Activated T-cell treated with anti-CD3 and anti-CD28 coated beads for 48 hours (primary cell): Measurements from ENCODE around the gene WDFY4.

ENCODE experiments used
- DNase-seq: peaks from one replicate; pipeline ENCODE4 v3.0.0-alpha.2; 2020; ENCODE audit warnings: low read depth

WDFY4 gene

DNA sequence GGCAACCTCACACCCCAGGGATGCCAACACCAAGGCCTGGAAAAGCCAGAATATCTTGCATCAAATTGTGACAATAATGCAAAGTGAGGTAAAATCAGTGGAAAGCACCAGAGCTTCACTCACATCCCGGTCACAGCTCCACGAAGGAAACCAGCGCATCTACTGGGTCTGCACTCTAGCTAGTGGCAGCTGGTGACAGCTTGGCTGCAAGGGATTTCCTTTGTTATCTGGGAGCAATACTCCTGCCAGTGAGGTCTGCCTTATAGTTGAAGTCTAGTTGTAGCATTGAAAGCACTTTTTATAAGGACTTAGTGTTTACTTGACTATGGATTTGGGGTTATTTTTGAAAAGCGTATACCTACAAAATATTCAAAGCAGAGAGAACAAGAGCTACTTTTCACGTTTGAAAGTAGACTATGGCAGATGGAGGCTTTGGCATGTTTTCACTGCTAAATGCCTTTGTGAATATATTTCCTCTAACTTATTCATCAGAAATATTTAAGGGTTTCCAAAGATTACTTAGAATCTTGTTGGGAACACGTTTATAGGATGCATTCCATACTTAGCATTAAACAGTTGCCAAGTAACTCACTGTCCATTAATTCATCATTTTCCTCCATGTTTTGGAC is 26.1 kb downstream of the WDFY4 start:
- no peak for DNase-seq

- DNase-seq = no peak
Measured at GRCh38 chr10:48711830-48712229, 27.2 kb downstream of the WDFY4 start.

DNA sequence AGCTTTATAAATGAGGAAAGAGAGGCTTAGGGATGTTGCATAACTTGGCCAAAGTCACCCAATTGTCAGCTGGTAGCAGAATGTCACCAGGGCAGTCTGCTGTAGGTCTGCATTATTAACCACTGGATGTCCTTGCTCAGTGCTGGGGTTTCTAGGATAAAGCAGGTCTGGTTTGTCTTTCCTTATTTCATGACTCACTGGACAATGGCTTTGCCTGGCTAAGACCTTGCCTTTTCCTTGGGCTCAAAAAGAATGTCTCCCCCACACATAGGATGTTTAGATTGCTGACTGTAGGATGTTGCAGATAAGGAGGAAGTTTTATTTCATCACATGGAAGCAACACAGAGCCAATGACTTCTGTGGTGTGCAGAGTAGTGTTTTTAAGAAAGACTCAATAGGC is 29.4 kb downstream of the WDFY4 start:
- no peak for DNase-seq

GRCh38 chr10:48716416-48716815 is 31.7 kb downstream of the WDFY4 start:
- DNase-seq = no peak

GRCh38 chr10:48720611-48721010 is 35.9 kb downstream of the WDFY4 start:
- no peak for DNase-seq

DNA sequence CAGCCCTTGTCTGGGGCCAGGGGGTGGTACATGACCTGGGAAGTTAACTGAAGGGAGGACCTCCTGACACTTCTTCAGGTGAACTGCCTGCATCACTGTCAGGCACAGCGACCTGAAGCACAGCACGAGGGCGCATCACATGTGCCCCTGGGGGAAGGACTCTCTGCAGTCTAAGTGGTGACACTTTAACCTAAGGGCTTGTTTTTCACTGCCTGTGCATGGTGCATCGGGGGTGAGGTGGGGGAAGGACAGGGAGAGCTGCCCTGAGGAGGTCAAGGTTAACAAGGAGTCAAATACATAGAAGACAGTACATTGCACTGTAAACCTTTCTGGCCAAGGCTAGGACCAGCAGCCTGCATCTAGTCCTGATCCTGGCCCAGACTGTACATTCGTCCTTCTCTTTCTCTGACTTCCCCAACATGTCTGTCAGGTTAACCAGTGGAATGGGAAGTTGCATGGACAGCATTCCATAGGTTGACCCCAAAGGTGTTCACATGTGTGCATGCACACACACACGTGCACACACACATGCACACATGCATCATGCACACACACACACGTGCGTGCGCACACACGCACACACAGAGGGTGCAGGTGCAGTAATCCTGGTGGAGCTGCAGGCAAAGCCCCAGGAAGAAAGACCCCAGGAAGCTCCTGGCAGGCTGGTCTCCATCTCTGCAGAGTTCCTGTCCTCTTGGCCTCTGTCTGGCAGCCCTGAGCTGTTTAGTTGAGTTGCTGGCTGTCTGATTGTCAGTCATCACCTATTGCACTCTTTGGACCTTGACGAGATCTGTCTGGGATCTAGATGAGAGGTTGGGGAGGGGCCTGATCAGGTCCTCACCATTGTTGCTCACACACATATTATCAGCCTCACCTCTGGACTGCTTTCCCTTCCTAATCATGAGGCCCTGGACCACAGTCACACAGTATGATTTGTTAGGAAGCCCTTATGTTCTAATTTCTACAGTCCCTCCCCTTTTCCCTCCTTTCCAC is 37.8 kb downstream of the WDFY4 start:
- DNase-seq = no peak

DNA sequence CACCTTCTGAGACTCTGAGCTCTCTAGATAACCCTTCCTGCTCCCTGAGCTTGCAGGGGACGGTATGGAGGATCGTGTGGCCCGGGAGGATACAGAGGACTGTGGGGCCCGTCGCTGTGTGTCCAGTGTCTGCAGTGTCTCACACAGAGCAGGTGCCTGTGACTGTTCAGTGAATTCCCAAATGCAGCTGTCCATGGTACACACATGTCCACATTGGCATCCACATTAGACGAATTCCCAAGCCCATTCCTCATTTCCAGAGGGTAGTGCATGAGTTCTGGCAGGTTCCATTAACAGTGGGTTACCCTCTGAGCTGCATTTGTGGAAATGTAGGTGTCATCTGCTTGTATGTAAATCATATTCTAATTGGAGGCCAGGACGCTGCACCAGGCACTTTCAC is 39.5 kb downstream of the WDFY4 start:
- no peak for DNase-seq

DNA sequence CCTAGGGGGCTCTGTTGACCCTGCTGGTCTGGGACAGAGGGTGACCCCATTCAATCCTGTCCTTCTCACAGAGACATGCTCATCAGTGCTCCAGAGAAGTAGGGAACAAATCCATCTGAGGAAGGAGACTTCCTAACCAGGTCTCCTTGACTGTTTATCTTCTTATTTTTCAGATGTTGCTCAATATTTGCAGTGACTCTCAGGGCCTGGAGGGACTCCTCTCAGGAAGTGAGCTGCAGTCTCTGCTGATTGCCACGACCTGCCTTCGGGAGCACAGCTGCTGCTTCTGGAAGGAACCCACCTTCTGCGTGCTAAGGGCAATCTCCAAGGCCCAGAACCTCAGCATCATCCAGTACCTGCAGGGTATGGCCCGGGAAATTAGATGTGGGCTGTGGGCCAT is 41.0 kb downstream of the WDFY4 start:
- no peak for DNase-seq

GRCh38 chr10:48727866-48728265 is 43.2 kb downstream of the WDFY4 start:
- no peak for DNase-seq

- no peak for DNase-seq
Measured at GRCh38 chr10:48729222-48729621, 44.5 kb downstream of the WDFY4 start.

DNA sequence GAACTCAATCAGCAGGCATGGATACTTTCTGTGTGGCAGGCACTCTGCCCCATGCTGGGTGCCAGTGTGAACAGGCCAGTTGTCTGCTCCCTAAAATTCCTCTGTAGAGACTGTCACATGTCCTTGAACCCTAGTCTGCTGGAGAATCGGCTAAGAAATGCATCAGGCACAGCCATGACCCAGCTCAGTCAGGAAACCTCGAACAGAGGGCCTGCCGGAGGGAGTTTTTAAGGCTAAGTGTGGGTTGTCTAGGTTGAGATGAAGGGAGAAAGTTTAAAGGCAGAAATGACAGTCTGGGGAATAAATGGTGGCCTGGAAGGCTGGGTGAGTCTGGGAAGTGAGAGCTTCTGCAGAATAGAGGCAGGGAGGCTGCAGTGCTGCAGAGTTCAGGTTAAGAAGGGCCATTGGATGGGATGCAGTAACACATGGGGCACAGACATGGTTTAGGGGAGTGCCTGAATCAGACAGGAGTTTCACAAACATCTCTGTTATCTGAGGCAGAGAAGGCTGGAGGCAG is 45.3 kb downstream of the WDFY4 start:
- DNase-seq = no peak

- DNase-seq = no peak
Measured at GRCh38 chr10:48731141-48731540, 46.5 kb downstream of the WDFY4 start.

GRCh38 chr10:48731654-48732053 is 47.0 kb downstream of the WDFY4 start:
- DNase-seq = no peak

DNA sequence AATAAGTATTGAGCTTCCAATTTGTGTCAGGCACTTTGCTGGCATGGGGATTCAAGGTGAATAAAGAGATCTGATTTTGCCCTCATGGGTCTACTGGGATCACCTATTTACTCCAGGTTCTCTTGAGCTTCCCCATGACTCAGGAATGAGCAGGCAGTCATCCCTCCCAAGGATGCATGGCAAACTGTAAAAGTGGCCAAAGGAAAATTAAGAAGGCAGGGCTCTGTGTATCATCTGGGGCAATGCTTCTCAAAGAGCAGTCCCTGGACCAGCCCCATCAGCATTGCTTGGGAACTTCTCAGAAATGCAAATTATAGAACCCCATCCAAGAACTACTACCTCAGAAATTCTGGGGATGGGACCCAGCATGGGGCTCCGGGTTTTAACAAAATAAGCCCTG is 48.7 kb downstream of the WDFY4 start:
- no peak for DNase-seq

- no peak for DNase-seq
Measured at GRCh38 chr10:48735836-48736390, 51.2 kb downstream of the WDFY4 start.

GRCh38 chr10:48736596-48736995 is 51.9 kb downstream of the WDFY4 start:
- no peak for DNase-seq

GRCh38 chr10:48737886-48738285 is 53.2 kb downstream of the WDFY4 start:
- DNase-seq = no peak

GRCh38 chr10:48739170-48739569 is 54.5 kb downstream of the WDFY4 start:
- no peak for DNase-seq

- no peak for DNase-seq
Measured at GRCh38 chr10:48740015-48740707, 55.5 kb downstream of the WDFY4 start.

GRCh38 chr10:48740988-48741387 is 56.3 kb downstream of the WDFY4 start:
- no peak for DNase-seq

DNA sequence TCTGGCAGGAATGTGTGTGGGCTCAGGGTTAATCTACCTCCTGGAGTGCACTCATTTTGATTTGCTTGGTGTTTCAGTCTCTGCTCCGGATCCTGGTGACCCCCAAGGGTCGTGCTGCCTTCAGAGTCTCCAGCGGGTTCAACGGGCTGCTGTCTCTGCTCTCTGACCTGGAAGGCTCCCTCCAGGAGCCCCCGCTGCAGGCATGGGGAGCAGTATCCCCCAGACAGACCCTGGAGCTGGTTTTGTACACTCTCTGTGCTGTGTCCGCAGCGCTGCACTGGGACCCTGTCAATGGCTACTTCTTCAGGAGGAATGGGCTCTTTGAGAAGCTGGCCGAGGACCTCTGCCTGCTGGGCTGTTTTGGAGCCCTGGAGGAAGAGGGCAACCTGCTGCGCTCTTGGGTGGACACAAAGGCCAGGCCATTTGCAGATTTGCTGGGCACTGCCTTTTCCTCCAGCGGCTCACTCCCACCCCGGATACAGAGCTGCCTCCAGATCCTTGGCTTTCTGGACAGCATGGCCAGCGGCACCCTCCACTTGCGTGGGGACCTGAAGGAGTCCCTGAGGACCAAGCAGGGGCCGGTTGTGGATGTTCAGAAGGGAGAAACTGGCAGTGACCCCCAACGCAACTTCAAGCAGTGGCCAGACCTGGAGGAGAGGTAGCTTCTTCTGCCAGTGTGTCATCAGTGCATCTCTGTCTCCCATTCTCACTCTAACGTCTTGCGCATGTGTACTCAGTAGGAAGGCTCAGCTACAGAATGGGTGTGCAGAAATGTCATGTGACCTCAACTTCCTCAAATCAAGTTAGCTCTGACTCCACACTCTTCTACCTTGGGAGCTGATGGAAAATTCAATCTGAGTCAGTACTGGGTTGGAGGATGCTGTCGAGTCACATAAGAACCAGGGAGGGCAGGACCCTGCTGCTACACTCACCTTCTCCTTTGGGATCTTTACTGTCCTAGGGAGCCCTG is 58.5 kb downstream of the WDFY4 start:
- no peak for DNase-seq
